Activated effector memory CD4-positive, alpha-beta T cell treated with Interleukin-2 at 50 U/mL for 16 hours (primary cell): Measurements from ENCODE around the gene HCN4.
"Not testable (repeated sequence)": the region's sequence is repeated elsewhere in the genome, so short reads cannot be mapped to it uniquely, and the experiment has no call there.

ENCODE experiments used
- DNase-seq: peaks from one replicate; pipeline ENCODE4 v3.0.0-alpha.2; 2020

The HCN4 gene

DNA sequence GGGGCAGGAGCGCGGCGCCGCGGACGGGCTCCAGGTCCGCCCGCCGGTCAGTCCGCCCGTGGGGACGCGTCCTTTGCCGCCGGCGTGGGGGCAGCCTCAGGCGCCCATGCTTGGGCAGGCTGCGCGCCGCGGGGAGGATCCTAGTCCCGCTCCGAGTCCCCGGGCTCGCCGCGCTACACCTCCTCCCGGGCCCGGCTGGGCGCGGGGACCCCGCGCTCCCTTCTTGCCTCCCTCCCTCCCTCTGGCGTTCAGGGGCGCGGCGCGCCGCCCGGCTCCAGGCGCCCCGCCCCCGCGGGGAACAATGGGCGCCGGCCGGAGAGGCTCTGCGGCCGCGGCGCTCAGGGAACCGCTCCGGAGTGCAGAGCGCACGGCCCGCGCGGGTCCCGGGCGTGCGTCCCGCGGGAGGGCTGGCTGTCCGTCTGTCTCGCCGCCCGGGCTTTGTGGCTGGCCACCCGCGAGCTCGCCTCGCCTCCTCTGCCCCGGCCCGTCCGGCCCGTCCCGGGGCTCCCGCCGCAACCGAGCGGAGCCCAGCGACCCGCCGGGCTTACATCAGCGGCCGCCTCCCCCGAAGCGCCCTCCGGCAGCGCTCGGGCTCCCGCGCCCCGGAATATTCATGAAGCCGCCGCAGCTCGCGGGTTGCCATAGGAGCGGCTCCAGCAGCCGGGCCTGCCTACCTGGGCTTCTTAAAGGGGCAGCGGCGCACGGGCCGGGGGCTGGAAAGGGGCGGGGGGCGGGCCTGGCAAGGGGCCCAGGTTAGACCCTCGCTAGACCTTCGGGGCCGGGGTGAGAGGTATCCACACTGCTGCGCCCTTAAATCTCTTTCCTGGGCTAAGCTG lies at the start of gene HCN4:
TSS of gene HCN4 (minus strand) at position 658 of the 836 bp plus-strand sequence. CDS start 688 bp downstream, outside the sequence.
- DNase-seq, result no peak

DNA sequence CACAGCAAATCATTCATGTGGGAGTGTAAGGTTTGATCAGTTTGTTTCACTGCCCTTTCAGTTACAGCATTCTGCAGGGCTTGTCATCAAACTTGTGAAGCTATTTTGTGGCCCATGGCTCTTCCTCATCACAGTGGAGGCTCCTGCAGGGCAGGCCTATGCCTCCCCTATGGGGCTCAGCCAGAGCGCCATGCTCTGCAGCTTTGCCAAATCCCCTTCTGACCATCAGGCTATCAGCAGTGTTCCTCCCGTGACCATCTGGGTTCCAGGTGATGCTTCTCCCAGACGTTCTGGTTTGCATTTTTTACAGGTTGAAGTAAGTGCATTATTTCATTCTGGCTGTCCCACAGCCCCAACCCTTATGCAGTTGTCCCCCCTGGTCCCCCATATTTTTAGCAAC lies 46.1 kb upstream of the HCN4 start:
- DNase-seq, result no peak

DNA sequence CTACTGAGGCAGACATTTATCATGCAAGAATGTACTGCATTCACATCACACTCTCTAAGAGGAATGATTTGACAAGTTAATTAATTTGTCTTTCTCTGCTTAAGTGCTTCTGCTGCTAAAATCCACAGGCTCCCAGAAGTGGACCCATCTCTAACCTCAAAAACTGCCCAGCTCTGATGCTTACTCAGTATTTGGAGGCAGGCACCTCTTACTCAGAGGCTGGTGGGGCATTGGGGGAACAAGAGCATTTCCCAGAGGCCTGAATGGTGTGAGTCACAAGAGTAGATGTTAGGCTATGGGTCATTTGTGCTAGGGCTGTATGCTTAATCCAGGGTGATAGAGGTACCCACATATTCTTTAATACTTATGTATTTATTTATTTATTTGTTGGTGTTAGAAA lies 34.4 kb upstream of the HCN4 start:
- DNase-seq, result no peak

DNA sequence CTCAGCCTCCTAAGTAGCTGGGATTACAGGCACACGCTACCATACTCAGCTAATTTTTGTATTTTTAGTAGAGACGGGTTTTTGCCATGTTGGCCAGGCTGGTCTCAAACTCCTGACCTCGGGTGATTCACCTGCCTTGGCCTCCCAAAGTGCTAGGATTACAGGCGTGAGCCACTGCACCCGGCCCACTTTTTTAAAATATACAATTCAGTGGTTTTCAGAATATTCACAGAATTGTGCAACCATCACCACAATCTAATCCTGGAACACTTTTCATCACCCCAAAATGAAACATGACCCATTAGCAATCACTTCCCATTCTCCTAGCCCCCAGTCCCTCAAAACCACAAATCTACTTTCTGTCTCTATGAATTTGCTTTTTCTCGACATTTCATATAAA lies 31.5 kb upstream of the HCN4 start:
- DNase-seq, result not testable (repeated sequence)

DNA sequence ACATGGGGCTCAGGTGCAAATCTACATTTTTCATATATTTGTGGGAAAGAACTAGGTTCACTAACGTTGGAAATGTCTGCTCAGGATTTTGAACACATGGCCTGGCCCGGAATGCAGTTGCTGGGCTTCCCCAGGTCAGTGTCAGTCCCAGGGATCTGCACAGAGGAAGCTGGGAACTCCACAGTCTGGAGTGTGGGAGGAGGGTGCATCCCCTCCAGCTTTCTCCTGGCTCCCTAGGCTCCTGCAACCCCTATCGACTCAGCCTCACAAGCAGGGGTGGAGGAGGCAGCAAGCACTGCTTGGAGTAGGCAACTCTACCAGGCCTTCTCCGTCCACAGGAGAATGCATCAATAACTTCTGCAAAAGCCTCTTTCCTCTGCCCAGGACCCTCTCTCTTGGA lies 30.1 kb upstream of the HCN4 start:
- DNase-seq, result no peak

DNA sequence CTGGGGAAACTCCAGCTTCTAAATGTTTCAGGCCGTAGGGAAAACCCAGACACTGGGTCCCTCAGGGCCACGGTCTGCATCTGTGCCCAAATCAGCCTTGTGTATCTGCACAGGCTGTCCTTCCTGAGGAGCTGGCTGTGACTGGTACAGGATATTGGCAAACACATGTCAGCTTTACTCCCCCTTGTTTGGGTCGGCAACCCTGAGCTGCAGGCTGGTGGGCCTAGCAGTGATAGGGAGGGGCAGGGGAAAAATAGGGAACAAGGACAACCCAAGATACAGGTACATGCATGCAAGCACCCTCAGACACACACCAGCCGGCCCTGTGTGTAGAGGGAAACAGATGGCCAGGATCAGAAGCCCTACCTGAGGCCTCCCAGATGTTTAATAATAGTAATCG lies 28.7 kb upstream of the HCN4 start:
- DNase-seq, result no peak

DNA sequence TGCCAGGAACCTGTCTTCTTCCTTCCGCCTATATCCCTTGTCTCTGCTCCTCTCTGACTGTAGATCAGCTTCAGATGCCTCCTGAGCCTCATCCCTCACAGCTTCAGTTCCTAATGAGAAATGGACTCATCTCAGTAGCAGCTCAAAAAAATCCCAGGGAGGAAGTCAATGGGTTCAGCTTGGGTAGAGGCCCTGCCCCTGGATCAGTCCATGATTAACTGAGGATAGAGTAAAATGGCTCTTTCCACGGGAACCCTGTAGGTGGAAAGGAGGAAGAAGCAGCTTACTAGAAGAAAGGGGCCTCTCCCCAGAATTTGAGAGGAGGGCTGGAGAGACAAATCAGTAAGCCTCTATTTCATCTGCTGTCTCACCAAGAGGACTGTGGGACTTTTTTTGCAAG lies 26.9 kb upstream of the HCN4 start:
- DNase-seq, result no peak

DNA sequence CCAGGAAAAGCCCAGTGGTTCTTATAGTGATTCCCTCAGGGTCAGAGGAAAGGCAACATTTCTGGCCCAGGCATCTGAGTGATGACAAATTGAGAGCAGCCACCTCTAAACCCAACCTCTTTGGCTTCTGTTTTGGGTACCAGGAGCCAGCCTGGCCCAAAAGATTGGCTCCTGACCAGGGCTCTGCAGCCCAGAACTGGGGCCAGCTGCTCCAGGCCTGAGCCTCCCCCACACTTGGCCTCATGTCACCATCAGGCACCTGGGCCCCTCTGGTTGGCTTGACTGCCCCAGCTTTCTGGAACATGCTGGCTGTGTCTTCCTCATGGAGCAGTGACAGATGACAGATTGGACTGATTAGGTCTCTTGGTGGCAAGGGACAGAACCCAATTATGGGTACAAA lies 26.0 kb upstream of the HCN4 start:
- DNase-seq, result no peak

DNA sequence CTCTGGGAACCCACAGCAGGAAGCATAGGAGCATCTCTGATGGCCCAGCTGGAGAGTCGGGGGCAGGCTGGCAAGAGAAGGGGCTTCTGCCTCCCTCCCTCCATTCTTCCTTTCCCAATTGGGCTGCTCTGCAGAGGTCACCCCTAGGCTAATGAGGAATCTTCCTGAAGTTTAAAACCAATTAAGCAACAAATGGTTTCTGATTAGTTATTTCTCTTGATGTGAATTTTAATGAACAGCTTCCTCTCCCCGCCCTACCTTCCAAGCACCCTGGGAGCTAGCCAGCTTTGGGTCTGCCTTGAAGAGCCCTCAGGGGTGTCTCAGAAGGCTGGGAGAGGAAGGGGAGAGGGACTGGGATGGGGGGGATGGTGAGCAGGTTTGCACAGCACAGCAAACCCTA lies 24.6 kb upstream of the HCN4 start:
- no peak for DNase-seq

DNA sequence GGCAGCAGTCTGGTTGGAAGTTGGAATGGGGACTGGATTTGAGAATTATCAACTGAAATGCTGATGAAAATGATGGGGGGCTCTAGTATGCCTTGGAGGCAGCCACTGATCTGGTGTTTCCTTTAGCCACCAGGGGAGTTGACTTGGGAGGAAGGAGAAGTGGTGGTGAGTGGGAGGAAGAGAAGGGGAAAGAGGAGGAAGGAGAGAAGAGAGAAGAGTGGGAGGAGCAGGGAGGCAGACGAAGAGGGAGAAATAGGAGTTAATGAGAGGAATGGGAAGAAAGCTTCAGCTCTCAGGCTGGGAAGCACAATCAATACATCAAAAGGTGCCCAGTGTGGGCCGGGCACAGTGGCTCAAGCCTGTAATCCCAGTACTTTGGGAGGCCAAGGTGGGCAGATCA lies 23.3 kb upstream of the HCN4 start:
- no peak for DNase-seq

DNA sequence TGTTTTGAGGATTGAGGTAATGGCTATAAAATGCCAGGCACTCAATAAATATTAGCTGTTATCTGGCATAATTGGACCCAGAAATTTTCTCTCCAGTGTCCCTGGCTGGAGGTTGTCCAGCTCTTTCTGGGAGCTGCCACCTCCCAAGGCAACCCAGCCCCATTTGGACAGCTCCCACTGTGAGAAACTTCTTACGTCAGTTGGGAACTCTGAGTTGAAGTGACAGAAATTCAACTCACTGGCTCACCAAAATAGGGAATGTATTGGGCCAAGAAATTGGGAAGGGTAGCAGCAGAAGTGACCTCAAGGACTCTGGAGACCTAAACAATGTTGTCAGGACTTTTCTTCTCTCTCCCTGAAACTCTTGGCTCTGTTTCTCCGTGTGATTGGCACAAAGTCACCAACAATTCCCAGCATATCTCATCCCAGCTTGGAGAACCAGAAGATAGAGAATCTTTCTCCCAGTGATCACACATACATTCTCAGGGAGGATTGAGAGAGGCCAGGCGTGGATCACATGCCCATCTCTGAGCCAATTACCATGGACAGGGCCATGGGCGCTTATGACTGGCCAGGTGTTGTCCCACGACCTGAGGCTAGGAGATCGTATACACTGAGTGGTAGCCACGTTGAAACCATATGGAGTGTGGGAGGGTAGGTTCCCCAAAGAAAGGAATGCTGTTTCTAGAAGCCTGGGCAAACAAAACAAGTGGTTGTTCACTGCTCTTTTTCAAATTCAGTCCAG lies 22.5 kb upstream of the HCN4 start:
- DNase-seq, result no peak

DNA sequence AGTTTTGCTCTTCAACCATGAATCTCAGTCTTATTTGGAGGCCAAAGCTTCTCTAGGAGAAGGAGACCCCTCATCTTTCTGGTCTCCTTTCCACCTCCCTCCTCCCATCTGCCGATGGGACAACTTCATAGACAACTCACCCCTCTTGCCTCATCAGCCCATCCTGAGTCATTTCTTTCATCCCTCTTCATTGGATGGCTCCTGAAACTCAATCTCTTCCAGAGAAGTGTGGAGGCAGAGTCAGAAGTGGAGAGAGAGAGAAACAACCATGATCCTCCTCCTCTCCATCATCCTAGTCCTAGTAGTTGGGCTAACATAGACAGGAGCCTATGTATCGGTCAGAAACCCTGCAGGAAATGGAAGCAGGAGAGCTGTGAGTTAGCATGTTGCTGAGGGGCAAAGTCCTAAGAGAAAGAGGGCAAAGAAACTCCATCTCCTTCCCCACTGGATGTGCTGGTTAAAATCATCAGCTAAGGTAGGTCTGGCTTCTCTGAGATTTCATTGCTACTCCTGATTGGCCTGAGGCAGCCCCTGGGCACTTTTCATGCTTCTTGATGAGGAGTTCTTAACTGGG lies 21.3 kb upstream of the HCN4 start:
- DNase-seq, result no peak

DNA sequence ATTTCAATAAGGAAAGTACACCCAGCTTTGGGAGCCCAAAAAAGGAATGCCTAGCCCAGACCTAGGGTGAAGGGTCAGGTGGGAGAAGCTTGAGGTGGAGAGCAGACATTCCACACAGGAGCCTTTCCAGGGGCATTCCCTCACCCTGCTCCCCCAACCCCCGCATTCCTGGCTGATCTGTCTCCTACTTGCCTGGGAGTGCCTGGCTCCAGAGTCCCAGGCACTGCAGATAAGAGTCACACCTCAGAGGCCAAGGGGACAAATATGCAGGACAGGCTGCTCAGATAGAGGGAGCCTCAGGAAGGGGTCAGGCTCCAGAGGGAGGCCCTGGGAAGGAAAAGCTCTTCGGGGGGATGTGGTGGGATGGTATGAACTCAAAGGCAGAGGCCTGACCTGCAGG lies 20.8 kb upstream of the HCN4 start:
- no peak for DNase-seq

DNA sequence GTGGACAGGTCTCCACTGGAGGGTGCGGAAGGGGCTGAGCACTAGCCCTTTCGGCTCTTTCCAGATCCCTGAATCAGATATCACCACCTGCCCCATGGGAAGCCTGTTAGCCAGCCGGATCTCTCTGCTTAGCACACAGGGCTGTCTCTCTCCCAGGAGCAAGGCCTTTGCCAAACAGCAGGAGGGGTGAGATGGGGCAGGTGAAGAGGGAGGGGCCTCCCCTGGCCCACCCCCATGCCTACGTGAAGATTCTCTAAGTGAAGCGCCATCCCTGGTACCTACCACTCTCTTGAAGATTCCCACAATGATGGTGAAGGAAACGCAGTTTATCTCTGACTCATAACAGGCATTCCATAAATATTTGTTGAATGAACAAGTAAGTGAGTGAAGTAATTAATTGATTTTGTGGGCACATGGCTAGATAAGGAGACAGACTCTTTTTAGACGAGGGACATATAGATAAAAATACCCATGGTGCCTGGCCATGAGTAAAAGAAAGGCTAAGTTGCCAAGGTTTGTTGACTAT lies 19.6 kb upstream of the HCN4 start:
- DNase-seq, result no peak

DNA sequence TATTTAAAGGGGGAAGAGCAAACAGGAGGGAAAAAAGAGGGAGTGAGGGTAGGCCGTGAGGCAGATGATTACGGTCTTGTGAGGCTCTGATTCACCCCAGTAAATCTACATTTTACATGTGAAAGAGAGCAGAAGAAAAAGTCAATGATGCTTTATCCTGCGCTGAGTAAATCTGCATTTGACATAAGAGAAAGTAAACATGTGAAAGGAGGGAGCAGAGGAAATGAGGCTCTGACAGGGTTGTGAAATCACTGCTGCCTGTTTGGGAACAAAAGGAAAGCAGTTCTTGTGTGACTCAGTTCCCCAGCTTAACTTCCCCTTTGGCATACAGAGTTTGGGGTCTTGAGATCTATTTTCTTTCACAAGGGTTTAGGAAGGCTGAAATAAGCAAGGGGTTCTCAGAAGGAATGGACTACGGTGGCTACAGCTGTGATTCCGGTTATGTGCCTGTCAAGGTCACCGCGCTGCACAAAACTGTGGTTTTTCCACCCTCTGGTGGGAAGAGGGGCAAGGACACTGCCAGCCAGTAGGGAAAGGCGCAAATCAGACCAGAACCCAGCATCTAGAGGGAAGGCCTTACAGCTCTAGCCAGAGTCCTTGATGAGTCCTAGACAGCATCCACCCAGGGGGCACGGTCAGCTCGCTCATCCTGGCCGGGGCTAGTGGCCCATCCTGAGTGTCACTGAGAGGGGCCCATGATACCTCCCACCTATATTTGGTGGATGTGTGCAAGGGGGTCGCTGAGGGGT lies 18.9 kb upstream of the HCN4 start:
- no peak for DNase-seq

DNA sequence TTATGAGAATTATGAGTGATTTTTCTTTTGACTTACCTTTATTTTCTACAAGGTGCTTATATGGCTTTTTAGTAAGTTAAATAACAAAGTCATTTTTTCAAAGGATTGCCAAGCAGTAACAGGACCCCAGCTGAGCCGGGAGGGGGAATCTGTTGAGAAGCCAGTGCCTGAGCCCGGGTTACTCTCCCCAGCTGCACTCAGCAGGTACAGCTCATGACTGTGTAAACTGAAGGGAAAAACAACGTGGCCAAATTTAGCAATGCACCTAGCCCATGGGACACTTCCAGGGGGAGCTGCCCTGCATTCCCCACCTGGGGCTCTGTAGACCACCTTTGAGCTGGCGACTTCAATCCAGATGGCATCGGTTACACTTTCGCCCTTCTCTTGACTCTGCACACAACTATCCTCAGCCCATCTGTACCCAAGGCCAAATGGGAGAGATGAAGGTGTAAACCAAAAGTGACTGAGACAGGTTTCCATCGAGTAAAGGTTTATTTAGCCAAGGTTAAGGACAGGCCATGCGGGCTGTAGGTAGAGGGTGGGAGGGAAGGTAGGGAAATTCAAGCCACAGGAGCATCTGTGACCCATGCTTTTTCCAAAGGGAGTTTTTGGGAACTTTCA lies 18.2 kb upstream of the HCN4 start:
- no peak for DNase-seq

DNA sequence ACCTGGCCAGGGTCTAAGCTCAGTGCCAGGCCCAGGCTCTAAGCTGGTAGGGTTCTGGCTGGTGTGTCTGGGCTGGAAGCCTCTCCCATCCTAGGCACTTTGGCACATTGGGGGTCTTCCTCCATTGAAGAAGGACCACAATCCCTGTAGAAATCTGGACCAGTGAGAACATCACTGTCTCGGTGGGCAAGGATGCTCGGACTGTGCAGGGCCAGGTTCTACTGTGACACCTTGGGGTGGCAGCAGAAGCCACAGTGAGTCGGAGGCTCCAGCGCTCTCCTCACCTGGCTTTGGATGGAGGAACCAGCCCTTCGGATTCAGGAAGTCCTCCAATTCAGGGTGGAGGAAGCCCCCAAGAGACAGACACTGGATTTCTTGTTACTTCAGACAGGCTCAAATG lies 17.5 kb upstream of the HCN4 start:
- DNase-seq, result no peak

DNA sequence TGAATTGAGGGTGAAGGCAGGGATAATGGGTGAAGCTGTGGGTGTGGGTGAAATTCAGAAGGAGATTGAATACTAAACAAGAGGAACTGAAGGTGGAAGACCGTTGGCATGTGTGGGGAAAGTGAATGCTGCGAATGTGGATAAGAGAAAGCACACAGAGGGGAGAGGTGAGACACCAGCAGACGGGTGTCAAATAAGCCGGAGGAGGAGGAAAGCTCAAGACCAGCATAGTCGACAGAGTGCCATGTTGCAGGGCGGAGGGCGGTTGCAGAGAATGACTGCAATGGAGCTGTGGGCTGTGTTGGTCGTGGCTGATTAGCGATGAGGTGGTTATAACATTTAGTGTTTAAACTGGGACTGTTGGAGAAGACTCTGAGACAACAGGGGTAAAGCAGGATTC lies 16.4 kb upstream of the HCN4 start:
- DNase-seq, result no peak

DNA sequence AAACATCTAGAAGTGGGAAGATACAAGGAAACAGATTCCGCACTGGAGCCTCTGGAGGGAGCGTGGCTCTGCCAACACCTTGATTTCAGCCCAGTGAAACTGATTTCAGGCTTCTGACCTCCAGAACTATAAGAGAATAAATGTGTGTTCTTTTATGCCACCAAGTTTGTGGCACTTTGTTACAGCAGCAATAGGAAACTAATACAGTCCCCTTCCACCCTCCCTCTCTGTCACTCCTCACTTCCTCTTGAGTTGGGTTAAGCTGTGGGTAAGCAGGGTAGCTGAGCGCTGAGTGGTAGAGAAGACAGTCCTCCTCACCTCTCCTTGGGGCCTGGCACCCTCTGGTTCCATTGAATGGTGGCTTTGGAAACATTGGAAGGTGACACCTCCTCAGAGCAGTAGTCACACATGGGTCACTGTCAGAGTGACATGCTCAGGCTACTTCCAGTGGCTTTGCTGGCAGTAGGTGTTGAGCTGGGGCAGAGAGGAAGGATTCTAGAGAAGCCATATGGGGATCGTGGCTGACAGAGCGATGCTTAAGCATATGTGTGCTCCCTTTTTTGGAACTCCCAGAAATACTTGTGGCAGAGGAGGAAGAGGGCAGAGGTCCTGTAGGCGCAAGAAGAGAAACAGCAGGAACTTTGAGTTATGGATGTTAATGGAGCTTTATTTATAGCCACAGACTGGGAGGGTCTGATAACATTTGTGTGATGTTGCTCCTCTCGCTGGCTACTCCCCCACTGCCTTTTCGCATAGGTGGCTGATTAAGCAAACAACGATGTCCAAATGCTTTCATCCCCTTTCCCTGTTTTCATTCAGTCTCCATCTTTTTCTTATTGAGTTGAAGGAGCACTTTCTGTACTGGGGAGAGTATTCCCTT lies 14.8 kb upstream of the HCN4 start:
- no peak for DNase-seq

DNA sequence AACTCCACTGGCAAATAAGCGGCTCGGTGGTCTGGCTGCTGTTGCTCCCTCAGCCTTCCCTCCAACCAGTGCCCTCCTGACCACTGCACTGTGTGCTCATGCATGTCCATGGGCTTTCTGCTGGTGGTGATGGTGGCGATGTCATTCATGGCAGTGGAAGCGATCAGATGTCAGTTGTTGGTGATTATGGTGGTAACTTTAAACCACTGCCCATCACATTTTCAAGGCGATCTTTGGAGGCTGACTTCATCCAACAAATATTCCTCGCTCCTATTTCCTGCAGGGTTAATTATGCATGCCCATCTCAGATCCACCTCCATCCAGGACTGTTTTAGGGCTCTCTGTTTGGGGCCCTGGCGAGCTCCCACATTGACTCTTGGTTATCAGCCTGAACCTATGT lies 13.4 kb upstream of the HCN4 start:
- DNase-seq, result no peak

DNA sequence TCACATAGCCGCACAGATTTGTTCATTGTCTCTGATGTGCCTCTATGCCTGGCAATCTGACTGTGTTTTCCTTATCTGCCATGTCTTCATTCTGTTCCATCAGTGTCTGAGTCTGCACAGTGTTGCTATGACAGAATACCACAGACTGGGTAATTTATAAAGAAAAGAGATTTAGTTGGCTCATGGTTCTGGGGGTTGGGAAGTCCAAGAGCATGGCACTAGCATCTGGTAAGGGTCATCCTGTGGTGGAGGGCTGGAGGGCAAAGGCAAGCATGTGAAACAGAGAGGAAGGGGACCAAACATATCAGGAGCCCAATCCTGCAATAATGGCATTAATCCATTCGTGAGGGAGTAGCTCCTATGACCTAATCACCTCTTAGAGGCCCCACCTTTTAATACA lies 11.9 kb upstream of the HCN4 start:
- DNase-seq, result no peak

DNA sequence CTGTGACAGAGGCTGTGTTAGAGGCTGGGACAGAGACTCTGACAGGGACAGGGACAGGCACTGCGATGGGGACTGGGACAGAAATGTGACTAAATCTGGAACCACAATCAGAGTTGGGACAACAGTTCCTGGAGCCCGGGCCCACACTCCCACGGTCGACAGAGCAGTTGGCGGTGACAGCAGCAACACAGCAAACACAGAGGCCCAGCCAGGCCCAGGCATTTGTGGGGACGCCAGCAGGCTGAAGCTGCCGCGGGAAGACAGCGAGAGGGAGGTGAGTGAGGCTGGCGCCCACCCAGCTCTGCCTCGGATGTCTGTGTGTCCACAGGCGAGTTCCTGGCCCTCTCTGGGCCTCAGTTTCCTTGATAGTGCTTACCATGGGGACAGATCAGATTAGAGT lies 9.3 kb upstream of the HCN4 start:
- DNase-seq, result no peak
